A549 treated with AZD2906 at 1 μM for 4 hours (cell line): ENCODE measurements around the gene KIF11. TPM values are rescaled to one million over a fixed set of nuclear protein-coding genes. Genes with fewer than 3 reads are reported as not detected.

Experiments
- total RNA-seq: library from RNA; stranded (reverse); fragments of 200-300 nt; extraction: Qiagen RNA extraction; gene quantifications from 5 replicates; pipeline ENCODE4 v1.2.3, GENCODE V29; 2022

Gene KIF11
- total RNA-seq = 29.0 to 41.3 TPM (median 31.8 TPM) in 5 replicates

DNA sequence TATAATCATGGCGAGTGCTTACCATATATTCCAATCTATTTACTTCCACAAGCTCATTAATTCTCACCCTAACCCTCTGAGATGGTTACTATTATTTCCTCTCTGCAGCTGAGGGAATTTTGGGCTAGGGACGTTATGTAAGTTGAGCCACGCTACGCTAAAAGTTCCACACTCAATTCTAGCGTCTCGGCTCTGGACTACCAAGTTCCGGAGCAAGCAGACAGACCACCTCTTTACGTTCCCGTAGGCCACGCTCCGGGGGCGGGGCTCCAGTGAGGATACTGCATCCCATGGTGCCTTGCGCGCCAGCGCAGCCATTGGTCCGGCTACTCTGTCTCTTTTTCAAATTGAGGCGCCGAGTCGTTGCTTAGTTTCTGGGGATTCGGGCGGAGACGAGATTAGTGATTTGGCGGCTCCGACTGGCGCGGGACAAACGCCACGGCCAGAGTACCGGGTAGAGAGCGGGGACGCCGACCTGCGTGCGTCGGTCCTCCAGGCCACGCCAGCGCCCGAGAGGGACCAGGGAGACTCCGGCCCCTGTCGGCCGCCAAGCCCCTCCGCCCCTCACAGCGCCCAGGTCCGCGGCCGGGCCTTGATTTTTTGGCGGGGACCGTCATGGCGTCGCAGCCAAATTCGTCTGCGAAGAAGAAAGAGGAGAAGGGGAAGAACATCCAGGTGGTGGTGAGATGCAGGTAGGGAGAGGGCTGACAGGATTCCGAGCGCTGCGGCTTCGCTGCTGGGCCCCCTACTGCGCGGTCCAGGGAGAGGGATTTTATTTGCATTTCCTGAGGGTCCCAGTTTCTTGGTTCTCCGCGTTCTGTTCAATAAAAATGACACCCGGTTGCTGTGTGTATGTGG, at the start of gene KIF11:
KIF11 (plus strand) TSS at position 370 of the 858 bp plus-strand sequence; CDS start at position 616, 246 bp downstream.

DNA sequence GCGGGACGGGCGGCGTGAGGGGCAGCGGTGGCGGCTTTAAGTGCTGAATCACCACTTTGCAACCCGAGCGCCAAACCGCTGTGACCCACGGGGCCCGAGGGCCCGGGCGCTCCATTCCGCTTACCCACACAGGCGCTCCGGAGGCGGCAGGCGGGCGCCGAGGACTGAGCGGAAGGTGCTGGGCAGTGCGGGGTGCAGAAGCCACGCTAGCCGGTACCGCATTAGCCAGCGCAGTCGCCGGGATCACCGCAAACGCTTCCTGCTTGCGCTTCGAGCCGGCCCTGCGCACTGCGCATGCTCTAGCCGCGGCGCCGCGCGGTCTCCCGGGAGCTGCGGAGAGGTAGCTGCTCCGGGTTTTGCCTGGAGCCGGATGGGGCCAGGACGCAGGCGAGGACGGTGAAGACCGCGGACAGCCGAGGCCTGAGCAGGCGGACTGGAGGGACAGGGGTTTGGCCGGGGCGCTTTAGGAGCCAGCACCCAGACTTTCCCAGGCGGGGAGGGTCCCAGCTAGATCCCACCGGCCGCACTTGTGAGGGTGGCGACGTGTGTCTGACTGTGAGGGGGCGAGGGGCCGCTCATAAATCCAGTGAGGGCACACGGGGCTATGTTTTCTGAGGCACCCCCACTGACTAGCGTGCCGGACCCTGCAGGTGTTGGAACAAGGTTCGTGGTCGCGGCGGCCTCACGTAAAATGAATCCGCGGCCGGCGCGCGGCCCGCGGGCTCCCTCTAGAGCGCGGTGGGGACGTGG, 19.0 kb upstream of the KIF11 start, which contains the start of gene IDE:
IDE (minus strand) TSS at position 296 of the 750 bp plus-strand sequence; CDS start at position 222, 74 bp downstream.

DNA sequence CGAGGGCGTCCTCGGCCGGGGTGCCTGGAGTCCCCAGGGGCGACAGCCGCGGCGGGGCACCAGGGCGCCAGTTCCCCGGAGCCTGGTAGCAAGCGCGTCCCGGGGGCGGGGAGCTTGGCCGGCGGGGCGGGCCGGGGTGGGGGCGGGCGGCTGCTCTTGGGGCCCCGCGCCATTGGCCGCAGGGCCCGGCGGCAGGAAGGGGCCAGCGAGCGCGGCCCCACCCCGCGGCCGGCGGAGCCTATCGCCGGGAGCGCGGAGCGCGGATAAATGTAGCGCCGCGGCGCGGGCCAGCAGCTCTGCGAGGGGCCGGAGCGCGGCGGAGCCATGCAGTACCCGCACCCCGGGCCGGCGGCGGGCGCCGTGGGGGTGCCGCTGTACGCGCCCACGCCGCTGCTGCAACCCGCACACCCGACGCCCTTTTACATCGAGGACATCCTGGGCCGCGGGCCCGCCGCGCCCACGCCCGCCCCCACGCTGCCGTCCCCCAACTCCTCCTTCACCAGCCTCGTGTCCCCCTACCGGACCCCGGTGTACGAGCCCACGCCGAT, 96.8 kb downstream of the KIF11 start, which contains the start of gene HHEX:
HHEX (plus strand) TSS at position 293 of the 548 bp plus-strand sequence; CDS start at position 325, 32 bp downstream.

Other genes starting within 250 kb of the KIF11 start
- gene IDE, start 19.0 kb upstream of the KIF11 start, total RNA-seq = 17.7 to 22.7 TPM (median 21.9 TPM) in 5 replicates
- gene HHEX, start 96.8 kb downstream of the KIF11 start, total RNA-seq = 12.8 to 14.7 TPM (median 13.9 TPM) in 5 replicates